ENCODE results near the gene OR2Y1.
"Not testable (repeated sequence)": the region's sequence is repeated elsewhere in the genome, so short reads cannot be mapped to it uniquely, and the experiment has no call there.

OR2Y1 gene

DNA sequence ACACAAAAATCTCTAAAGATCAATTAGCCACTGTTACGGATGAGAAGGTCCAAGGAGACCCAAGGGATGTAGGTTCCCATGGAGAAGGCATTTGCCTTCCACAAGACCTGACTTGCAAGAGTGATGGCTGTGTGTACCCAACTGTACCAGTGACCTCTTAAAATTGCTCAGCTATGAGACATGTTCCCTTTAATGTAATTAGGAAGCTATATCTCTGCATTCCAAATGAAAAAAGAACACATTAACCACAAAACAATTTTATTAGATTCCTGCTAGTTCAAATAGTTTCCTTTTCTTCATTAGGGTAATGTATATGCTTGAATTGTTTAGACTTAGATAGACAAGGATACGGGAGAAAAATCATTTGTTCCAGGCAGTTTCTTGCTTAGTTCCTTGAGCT is 3.3 kb downstream of the OR2Y1 start:
- no peak for DNase-seq

DNA sequence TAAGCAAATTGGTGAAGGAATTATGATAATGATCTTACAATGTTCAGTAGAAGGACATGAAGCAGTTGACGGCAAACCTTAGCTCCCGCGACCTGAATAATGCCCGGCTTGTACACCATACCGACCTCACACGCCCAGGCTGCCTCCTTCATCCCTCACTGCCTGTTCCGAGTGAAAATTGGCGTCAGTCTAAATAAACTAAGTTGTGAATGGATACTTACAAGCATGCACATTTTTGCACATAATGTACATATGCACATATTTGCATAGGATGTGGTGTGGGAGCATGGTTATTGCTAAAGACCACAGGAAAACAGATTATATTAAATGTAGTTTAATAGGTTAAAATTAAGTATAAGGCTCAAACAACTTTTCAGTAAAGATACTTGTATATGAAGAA is 14.9 kb downstream of the OR2Y1 start:
- no peak for DNase-seq

DNA sequence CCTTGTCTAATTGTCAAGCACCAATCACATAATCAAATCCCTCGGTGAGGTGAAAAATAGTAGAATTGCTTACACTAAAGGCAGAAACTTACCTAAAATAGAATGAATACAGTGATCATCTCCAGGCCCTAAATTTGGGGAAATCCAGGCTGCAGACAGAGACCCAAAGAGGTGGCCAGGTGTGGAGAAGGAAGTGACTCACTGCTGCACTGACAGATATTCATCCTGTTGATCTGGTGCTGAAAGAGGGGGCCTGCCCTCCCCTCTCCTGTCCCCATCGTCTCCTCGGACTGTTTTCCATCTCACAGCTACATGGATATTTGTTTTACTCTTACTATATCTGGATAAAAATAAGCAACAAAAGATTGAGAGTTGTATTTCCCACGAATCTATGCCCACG is 15.9 kb downstream of the OR2Y1 start:
- no peak for DNase-seq

DNA sequence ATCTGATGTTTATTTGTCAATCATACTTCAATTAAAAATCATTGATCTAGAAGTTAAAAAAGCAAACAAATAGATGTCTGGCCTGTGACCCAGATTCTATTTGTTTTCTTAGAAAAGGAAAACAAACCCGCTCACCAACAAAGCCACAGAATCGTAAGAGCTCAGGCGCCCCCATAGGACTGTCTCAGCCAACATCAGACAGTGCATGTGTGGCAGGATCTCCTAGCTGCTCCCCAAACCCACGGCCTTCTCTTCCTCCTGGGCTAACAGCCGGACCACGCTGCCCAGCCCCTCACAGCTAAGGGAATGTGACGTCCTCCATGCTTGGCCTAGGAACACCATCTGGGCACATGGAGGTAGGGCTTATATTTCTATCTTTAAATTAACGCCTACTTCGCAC is 19.4 kb downstream of the OR2Y1 start:
- DNase-seq = no peak

DNA sequence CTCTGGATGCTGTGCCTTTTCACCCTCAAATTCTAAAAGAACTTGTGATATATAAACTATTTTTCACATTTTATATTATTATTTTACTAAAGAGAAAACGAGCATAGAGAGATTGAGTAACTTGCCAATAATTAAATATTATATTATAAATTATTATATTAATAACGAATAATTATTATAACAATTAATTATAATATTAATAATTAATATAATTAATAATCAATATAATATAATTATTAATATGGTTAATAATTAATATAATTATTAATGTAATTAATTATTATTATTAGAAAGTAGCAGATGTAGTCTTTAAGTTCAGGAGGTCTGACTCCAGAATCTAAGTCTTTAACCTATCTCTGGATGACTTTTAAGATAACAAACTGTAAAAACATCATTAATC is 20.1 kb downstream of the OR2Y1 start:
- no peak for DNase-seq

DNA sequence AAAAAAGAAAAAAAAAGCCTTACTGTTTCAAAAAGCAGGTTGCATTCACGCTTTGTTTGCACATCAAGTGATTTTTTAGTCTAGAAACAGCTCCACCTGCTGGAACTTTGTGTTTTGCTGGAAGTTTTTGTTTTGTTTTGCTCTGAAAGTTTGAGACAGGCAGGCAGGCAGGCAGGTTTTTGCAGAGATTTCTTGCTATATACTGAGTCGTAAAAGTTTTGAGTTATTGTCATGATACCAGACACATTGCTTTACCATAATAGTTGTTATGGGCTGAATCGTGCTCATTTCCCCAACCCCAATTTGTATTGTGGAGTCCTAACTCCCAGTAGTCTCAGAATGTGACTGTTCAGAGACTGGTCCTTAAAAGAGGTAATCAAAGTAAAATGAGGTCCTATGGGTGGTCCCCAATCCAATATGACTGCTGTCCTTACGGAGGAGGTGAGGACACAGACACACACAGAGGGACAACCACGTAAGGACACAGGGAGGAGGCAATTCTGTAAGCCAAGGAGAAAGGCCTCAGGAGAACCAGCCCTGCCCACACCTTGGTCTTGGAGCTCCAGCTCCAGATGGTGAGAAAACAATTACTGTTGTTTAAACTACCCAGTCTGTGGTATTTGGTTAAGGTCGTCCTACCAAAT is 20.9 kb downstream of the OR2Y1 start:
- DNase-seq = peak; percentile 13 to 29

DNA sequence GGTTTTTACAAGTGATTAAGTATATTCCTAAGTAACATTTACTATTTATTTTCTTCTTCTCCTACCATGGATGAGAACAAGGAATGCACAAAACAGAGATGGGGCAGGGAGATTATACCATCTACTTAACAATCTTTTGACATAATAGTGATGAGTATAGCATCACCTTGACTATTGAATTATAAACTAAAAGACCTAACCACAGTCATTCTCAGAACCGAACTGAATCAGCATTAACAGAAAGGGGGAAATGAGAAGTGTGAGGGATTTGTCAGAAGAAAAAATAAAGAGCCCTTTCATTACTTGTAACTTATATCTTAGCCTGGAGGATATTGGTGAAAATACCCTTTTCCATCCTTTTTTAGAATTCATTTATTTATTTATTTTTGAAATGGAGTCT is 21.9 kb downstream of the OR2Y1 start:
- DNase-seq = no peak

DNA sequence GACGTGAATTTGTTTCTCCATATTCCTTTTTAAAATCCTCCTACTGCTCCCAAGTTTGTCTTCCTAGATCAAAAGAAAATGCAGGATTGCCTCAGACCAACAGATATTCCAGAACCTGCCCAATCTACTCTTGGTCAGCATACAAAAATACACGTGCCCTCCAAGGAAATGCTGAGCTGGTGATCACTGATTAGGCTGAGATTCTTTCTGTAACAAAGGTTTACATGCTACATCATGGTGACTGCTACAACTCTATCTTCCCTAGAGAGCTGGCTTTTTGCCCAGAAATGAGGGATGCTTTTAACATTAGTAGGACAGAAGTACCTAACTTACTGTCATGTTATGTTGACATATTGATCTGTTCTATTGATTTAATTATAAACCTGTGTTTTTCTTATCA is 35.5 kb downstream of the OR2Y1 start:
- DNase-seq = no peak

DNA sequence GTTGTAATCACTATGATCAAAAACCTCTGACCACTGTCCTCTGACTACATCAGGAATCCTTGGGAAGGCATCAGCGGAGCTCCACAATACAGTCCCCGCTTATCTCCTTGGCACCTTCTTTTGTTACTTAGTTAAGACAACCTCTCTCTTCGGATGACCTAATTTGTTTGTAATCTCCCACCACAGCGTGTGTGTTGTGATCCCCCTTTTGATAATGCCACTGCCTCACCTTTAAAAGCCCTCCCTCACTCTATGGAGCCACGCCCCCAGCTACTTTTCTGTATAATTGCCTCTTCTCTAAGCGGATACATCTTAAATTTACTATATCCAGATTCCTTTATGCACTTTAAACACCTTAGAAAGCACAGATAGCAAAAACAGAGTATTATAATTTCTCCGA is 35.9 kb downstream of the OR2Y1 start:
- no peak for DNase-seq

DNA sequence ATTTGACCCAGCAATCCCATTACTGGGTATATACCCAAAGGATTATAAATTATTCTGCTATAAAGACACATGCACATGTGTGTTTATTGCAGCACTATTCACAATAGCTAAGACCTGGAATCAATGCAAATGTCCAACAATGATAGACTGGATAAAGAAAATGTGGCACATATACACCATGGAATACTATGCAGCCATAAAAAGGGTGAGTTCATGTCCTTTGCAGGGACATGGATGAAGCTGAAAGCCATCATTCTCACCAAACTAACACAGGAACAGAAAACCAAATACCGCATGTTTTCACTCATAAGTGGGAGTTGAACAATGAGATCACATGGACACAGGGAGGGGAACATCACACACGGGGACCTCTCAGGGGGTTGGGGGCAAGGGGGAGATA is 36.5 kb downstream of the OR2Y1 start:
- DNase-seq = not testable (repeated sequence)

DNA sequence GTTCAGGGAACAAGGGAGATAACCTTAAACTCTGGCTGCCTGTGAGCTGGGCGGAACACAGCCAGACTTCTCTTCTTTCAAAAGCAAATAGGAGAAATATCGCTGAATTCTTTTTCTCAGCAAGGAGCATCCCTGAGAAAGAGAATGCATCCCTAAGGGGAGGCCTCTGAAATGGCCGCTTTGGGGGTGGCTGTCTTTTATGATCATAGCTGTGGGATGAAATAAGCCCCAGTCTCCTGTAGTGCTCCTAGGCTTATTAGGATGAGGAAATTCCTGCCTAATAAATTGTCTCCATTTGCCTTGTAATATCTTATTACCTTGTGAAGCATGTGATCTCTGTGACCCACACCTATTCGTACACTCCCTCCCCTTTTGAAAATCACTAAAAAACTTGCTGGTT is 39.4 kb downstream of the OR2Y1 start:
- not testable (repeated sequence) for DNase-seq

DNA sequence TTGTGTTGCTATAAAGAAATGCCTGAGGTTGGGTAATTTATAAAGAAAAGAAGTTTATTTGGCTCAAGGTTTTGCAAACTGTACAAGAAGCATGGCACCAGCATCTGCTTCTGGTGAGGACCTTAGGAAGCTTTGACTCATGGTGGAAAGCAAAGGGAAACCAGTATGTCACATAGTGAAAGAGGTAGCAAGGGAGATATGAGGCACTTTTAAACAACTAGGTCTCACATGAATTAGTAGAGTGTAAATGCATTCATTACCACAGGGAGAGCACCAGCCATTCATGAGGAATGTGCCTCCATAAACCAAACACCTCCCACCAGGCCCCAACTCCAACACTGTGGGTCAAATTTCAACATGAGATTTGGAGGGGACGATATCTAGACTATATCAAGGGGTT is 40.8 kb downstream of the OR2Y1 start:
- no peak for DNase-seq

DNA sequence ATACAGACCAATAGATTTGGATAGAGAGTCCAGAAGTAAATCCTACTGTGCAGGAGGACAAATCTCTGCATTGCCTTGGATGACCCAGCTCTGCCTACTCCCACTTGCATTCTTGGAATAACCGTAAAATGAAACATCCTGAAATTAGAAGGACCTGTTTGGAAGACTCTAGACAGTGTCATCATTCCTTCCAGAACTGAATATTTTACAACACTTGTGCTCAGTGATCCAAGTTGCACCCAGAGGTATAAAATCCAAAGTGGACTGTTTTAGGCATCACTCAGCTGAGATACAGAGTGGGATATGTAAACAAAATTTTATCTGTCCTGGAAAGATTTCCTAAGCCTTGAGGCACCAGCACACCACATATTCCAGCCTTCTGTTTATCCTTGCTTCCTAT is 43.7 kb downstream of the OR2Y1 start:
- DNase-seq = no peak

DNA sequence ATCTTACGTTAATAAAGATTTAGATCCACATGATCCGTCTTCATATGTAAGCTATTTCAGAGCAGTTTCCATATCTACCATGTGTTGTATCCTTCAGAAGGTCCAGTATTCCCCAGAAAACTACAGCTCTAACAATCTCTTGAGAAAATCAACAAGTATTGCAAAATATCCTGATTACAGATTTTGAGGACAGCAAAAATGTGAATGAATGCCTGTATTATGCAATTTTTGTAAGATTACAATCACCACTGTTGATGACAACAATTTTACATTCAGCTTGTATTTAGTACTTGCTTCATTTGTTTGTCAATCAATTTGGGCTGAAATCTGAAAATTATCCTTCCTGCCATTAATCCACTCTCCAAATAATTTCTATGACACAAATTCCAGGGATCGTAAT is 47.4 kb downstream of the OR2Y1 start:
- no peak for DNase-seq

DNA sequence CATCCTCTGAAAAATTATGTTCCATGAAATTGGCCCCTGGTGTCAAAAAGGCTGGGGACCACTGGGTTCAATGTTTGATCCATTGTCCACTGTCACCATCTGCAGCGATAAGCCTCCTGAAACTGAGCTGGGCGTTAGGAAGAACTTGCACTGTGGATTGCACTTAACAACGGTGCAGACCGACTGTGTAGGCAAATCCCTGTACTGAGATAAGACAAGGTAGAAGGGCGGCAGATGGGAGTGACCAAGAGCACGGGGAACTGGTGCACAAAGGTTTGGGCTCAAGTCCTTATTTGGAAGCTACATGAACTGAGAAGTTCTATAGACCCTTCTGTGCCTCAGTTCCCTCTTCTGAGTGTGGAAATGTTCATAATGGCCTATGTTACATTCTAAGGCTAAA is 48.8 kb downstream of the OR2Y1 start:
- no peak for DNase-seq

DNA sequence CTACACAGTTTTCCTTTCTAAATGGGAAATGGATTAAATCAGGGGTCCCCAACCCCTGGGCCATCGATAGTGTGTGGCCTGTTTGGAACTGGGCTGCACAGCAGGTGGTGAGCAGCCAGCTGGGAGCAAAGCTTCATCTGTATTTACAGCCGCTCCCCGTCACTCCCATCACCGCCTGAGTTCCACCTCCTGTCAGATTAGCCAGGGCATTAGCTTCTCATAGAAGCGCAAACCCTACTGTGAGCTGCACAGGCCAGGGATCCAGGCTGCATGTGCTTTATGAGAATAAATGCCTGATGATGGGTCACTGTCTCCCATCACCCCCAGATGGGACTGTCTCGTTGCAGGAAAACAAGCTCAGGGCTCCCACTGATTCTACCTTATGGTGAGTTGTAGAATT is 49.3 kb downstream of the OR2Y1 start:
- no peak for DNase-seq

DNA sequence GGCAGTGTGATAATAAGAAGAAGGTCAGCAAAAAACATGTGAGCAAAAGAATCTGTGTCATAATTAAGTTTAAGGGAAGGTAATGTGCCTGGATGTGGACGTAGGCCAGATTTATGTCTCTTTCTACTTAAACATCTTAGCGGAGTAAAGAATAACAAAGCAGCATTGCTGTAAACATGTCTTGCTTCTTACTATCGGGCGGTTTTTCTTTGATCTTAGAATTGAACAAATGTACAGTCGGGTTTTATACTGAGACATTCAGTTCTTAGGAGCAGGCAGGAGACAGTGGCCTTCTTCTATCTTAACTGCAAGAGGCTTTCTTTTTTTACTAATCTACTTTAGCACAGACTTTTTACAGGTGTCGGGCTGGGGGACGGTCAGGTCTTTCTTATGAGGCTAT is 50.1 kb downstream of the OR2Y1 start:
- no peak for DNase-seq
